ENCODE results near the gene VEPH1.

The VEPH1 gene

DNA sequence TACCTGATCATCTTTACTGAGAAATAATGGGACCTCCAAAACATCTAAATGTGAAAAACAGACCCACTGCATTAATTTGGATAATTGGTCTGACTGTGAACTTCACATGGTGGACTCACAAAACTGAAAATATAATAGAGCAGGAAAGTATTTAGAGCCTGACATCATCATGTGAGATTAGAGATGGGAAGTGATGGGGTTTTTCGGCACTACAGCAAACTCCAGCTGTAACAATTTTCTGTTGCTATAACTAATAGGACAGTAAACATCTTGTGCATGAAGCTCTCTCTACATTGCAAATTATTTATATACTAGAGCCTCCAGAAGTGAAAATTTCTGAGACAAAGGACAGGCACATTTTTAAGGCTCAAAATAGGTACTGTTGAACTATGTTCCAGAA lies 32.2 kb downstream of the VEPH1 start:
- Histone ChIP-seq H3K4me1 (ENCODE audit: control insufficient read depth, insufficient read depth, low read length) (peaks cover 55% of the 10 kb centered on the region), H3K9ac (ENCODE audit: low read length) (no peak overlapping the region), H3K36me3 (ENCODE audit: control insufficient read depth, insufficient read depth, low read length, severe bottlenecking) (peaks cover 6% of the 10 kb centered on the region), H3K27me3 (replicated peaks; ENCODE audit: control insufficient read depth, insufficient read depth, low read length) (no peaks in the 10 kb centered on the region), H3K9me3 (ENCODE audit: control insufficient read depth, low read length) (no peaks in the 10 kb centered on the region), H3K4me3 (ENCODE audit: low read length) (no peak overlapping the region)
- peak; percentile 24 for DNase-seq (ENCODE audit: low read depth)

GRCh38 chr3:157469561-157470294 lies 33.5 kb downstream of the VEPH1 start:
- no peak for DNase-seq (ENCODE audit: low read depth)

DNA sequence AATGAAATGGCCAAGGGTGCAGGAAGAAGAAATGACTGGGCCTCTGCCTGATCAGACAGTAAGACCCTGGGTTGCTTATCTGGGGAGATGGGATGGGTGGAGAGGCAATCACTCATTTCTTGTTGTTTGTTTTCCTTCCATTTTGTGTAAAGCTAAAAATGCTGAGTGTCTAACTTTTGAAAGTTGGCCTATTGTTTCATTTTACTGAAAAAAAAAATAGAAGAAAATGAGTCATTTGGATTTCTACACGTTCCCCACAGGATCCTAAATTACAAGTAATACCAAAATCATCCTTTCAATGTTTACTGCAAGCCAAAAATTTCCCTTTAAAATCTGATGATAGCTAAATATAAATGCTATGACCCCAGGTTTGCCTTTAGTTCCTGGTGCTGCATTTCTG lies 36.0 kb downstream of the VEPH1 start:
- Histone ChIP-seq H3K4me1 (ENCODE audit: control insufficient read depth, insufficient read depth, low read length) (peaks cover 75% of the 10 kb centered on the region), H3K4me3 (ENCODE audit: low read length) (peak overlapping the region; percentile 37), H3K9ac (ENCODE audit: low read length) (peak overlapping the region; percentile 62), H3K9me3 (ENCODE audit: control insufficient read depth, low read length) (no peaks in the 10 kb centered on the region), H3K27me3 (replicated peaks; ENCODE audit: control insufficient read depth, insufficient read depth, low read length) (no peaks in the 10 kb centered on the region), H3K36me3 (ENCODE audit: control insufficient read depth, insufficient read depth, low read length, severe bottlenecking) (peaks cover 7% of the 10 kb centered on the region)
- peak; percentile 56 for DNase-seq (ENCODE audit: low read depth)

More at GRCh38 chr3:157469561-157470294, 33.5 kb downstream of the VEPH1 start:
- H3K27me3 ChIP-seq (replicated peaks; ENCODE audit: control insufficient read depth, insufficient read depth, low read length): no peaks in the 10 kb centered on the region
- peaks cover 65% of the 10 kb centered on the region for H3K4me1 ChIP-seq (ENCODE audit: control insufficient read depth, insufficient read depth, low read length)
- H3K9me3 ChIP-seq (ENCODE audit: control insufficient read depth, low read length): no peaks in the 10 kb centered on the region
- H3K4me3 ChIP-seq (ENCODE audit: low read length): no peak overlapping the region
- peaks cover 6% of the 10 kb centered on the region for H3K36me3 ChIP-seq (ENCODE audit: control insufficient read depth, insufficient read depth, low read length, severe bottlenecking)
- no peak overlapping the region for H3K9ac ChIP-seq (ENCODE audit: low read length)

- no peak for DNase-seq (ENCODE audit: low read depth)
- Histone ChIP-seq H3K4me3 (ENCODE audit: low read length) (no peak overlapping the region), H3K9ac (ENCODE audit: low read length) (no peak overlapping the region), H3K27me3 (replicated peaks; ENCODE audit: control insufficient read depth, insufficient read depth, low read length) (no peaks in the 10 kb centered on the region), H3K4me1 (ENCODE audit: control insufficient read depth, insufficient read depth, low read length) (peaks cover 62% of the 10 kb centered on the region), H3K9me3 (ENCODE audit: control insufficient read depth, low read length) (no peaks in the 10 kb centered on the region), H3K36me3 (ENCODE audit: control insufficient read depth, insufficient read depth, low read length, severe bottlenecking) (peaks cover 8% of the 10 kb centered on the region)
These were observed 37.5 kb downstream of the VEPH1 start for GRCh38 chr3:157465741-157466140.

DNA sequence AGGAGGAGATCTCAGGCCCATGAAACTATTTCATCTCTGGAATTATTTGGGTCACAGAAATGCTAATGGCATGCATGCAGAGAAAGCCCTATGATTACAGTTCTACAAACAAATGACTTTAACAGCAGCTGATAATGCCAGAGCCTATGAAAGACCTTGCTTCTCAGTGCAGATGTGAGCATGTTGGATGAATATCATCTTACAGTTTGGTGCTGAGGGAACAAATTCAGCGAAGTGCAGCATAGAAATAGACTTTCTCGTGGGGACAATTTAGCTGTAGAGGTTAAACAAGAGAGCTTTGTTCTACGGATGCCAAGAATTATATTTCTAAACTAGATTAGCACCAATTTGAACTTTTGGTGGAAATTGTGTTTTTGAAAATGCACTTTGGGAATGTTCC lies 38.9 kb downstream of the VEPH1 start:
- Histone ChIP-seq H3K9ac (ENCODE audit: low read length) (peak overlapping the region; percentile 1), H3K27me3 (replicated peaks; ENCODE audit: control insufficient read depth, insufficient read depth, low read length) (no peaks in the 10 kb centered on the region), H3K4me3 (ENCODE audit: low read length) (peak overlapping the region; percentile 35), H3K36me3 (ENCODE audit: control insufficient read depth, insufficient read depth, low read length, severe bottlenecking) (peaks cover 8% of the 10 kb centered on the region), H3K9me3 (ENCODE audit: control insufficient read depth, low read length) (no peaks in the 10 kb centered on the region), H3K4me1 (ENCODE audit: control insufficient read depth, insufficient read depth, low read length) (peaks cover 60% of the 10 kb centered on the region)
- peak; percentile 46 for DNase-seq (ENCODE audit: low read depth)

GRCh38 chr3:157463816-157464215 lies 39.4 kb downstream of the VEPH1 start:
- peaks cover 55% of the 10 kb centered on the region for H3K4me1 ChIP-seq (ENCODE audit: control insufficient read depth, insufficient read depth, low read length)
- no peak for DNase-seq (ENCODE audit: low read depth)

GRCh38 chr3:157460253-157460652 lies 43.0 kb downstream of the VEPH1 start:
- no peak overlapping the region for H3K9ac ChIP-seq (ENCODE audit: low read length)
- peak overlapping the region; percentile 10 for H3K4me3 ChIP-seq (ENCODE audit: low read length)
- H3K27me3 ChIP-seq (replicated peaks; ENCODE audit: control insufficient read depth, insufficient read depth, low read length): no peaks in the 10 kb centered on the region
- peaks cover 18% of the 10 kb centered on the region for H3K36me3 ChIP-seq (ENCODE audit: control insufficient read depth, insufficient read depth, low read length, severe bottlenecking)
- no peaks in the 10 kb centered on the region for H3K9me3 ChIP-seq (ENCODE audit: control insufficient read depth, low read length)
- peaks cover 25% of the 10 kb centered on the region for H3K4me1 ChIP-seq (ENCODE audit: control insufficient read depth, insufficient read depth, low read length)
- DNase-seq (ENCODE audit: low read depth): no peak

More at GRCh38 chr3:157463816-157464215, 39.4 kb downstream of the VEPH1 start:
- H3K9me3 ChIP-seq (ENCODE audit: control insufficient read depth, low read length): no peaks in the 10 kb centered on the region
- H3K9ac ChIP-seq (ENCODE audit: low read length): no peak overlapping the region
- H3K27me3 ChIP-seq (replicated peaks; ENCODE audit: control insufficient read depth, insufficient read depth, low read length): no peaks in the 10 kb centered on the region
- H3K4me3 ChIP-seq (ENCODE audit: low read length): peak overlapping the region; percentile 35
- peaks cover 5% of the 10 kb centered on the region for H3K36me3 ChIP-seq (ENCODE audit: control insufficient read depth, insufficient read depth, low read length, severe bottlenecking)

DNA sequence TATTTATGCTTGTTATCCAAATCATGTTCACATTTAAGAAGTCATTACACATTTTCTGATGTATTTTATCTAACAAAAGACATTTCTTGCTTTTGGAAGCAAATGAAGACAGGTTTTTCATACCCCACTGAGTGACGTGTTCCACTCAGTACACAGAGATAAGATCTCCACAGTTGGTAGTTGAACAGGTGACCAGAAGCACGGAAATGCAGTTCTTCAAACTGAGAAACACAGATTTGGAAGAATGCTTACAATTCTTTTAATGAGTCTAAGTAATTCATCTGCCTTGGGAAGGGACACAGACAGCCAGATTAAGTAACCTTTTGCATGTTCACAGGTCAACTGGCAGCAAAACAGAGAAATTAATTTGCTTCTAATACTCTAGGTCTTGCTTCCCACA lies 43.5 kb downstream of the VEPH1 start:
- Histone ChIP-seq H3K36me3 (ENCODE audit: control insufficient read depth, insufficient read depth, low read length, severe bottlenecking) (peaks cover 18% of the 10 kb centered on the region), H3K4me1 (ENCODE audit: control insufficient read depth, insufficient read depth, low read length) (peaks cover 23% of the 10 kb centered on the region), H3K9ac (ENCODE audit: low read length) (no peak overlapping the region), H3K4me3 (ENCODE audit: low read length) (peak overlapping the region; percentile 10), H3K9me3 (ENCODE audit: control insufficient read depth, low read length) (no peaks in the 10 kb centered on the region), H3K27me3 (replicated peaks; ENCODE audit: control insufficient read depth, insufficient read depth, low read length) (no peaks in the 10 kb centered on the region)
- DNase-seq (ENCODE audit: low read depth): no peak

DNA sequence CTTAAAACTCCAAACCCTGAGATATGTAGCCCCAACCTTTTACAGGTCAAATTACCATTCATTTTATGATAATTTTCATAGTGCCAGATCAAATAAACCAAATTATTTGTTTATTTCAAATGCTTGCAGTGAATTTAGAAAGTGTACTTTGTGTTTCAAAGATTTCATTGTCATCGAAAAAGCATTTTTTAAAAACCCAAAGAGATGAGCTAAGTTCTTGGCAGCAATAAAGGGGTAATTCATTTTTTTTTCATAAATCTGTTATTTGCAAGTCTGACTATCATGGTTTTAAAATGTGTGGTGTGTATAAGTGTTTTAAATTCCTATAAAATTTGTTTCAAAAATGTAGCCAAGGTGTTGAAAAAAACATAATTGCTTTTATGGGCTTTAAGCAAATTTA lies 49.4 kb downstream of the VEPH1 start:
- Histone ChIP-seq H3K9me3 (ENCODE audit: control insufficient read depth, low read length) (no peaks in the 10 kb centered on the region), H3K36me3 (ENCODE audit: control insufficient read depth, insufficient read depth, low read length, severe bottlenecking) (peaks cover 15% of the 10 kb centered on the region), H3K4me1 (ENCODE audit: control insufficient read depth, insufficient read depth, low read length) (peaks cover 9% of the 10 kb centered on the region), H3K27me3 (replicated peaks; ENCODE audit: control insufficient read depth, insufficient read depth, low read length) (no peaks in the 10 kb centered on the region), H3K9ac (ENCODE audit: low read length) (no peak overlapping the region), H3K4me3 (ENCODE audit: low read length) (no peak overlapping the region)
- DNase-seq (ENCODE audit: low read depth): no peak

GRCh38 chr3:157452097-157452496 lies 51.1 kb downstream of the VEPH1 start:
- Histone ChIP-seq H3K9ac (ENCODE audit: low read length) (no peak overlapping the region), H3K9me3 (ENCODE audit: control insufficient read depth, low read length) (no peaks in the 10 kb centered on the region), H3K4me3 (ENCODE audit: low read length) (no peak overlapping the region), H3K4me1 (ENCODE audit: control insufficient read depth, insufficient read depth, low read length) (peaks cover 12% of the 10 kb centered on the region), H3K27me3 (replicated peaks; ENCODE audit: control insufficient read depth, insufficient read depth, low read length) (no peaks in the 10 kb centered on the region), H3K36me3 (ENCODE audit: control insufficient read depth, insufficient read depth, low read length, severe bottlenecking) (peaks cover under 1% of the 10 kb centered on the region)
- no peak for DNase-seq (ENCODE audit: low read depth)

DNA sequence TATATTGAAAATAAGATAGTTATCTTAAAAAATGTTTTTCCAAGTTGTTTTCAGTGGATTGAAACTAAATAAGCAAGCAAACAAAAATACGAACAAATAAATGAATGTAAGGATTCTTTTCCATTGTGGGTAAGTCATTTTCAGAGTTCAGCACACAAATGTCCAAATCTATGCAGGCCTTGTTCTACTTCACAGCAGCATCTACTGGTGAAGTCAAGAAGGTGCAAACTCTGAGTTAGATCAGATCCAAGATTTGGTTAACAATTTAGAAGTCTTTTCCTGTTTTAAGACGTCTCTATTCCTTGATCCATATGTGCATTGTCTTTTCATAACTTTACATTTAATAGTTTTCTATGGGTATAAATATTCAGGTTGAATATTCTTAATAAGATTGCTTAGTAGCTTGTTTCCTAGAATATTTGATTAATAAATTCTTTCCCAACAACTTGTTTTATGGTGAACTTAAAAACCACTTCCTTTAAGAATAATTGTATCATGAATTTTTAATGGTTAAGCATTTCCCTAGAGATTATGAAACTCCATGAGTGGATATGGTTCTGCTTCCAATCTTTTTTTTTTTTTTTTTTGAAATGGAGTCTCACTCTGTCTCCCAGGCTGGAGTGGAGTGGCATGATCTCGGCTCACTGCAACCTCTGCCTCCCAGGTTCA lies 56.1 kb downstream of the VEPH1 start:
- peak; percentile 79 for DNase-seq (ENCODE audit: low read depth)
- Histone ChIP-seq H3K9ac (ENCODE audit: low read length) (peak overlapping the region; percentile 79), H3K27me3 (replicated peaks; ENCODE audit: control insufficient read depth, insufficient read depth, low read length) (no peaks in the 10 kb centered on the region), H3K36me3 (ENCODE audit: control insufficient read depth, insufficient read depth, low read length, severe bottlenecking) (peaks cover 6% of the 10 kb centered on the region), H3K4me3 (ENCODE audit: low read length) (no peak overlapping the region), H3K4me1 (ENCODE audit: control insufficient read depth, insufficient read depth, low read length) (peaks cover 40% of the 10 kb centered on the region), H3K9me3 (ENCODE audit: control insufficient read depth, low read length) (no peaks in the 10 kb centered on the region)

Data from adipocyte (in vitro differentiated cells).